ENCODE results near the gene AFDN.

The AFDN gene

DNA sequence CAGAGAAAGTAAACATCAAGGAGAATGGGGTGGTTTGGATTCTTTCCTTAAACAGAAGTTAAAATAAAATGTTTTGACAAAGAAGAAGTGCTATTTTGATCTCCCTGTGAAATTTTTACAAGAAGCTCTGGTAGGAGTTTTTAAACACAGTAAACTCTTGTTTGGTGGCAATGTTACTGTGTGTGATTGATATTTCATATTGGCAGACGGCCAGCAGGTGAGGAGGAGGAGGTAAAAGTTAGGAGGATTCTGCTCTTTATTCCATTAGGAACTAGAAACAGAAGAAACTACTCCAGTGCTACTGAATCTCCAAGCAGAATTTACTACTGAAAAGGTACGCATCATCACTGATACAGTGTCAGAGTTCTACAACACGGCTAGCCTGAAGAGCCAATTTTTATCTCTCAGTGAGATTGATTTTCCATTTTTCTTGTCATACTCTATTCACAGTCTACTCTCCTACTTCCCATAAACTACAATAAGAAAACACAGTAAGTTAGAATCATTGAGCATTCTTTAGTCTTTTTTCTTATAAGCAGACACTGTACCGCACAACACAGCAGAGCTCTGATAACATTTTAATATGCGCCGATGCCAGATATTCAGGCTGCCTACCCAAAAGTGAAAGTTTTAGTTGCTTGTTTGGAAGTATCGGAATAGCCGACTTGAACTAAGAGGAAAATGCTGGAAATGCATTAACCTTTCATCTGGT is 21.2 kb upstream of the AFDN start:
- no peak overlapping the region for H3K9ac ChIP-seq (ENCODE audit: low read depth, low read length, poor library complexity, severe bottlenecking)
- H3K4me1 ChIP-seq (ENCODE audit: insufficient read depth, low read length, poor library complexity, severe bottlenecking) = no peaks in the 10 kb centered on the region
- no peaks in the 10 kb centered on the region for H3K27me3 ChIP-seq (ENCODE audit: insufficient read depth, low read length, poor library complexity, severe bottlenecking)
- no peaks in the 10 kb centered on the region for H4K20me1 ChIP-seq (ENCODE audit: insufficient read depth, low read length, poor library complexity, severe bottlenecking)
- no peaks in the 10 kb centered on the region; the same call in 1 of the 2 replicates for H3K9me3 ChIP-seq (ENCODE audit: insufficient read depth, low read depth, low read length)
- no peaks in the 10 kb centered on the region for H3K79me2 ChIP-seq (ENCODE audit: insufficient read depth, low read length)
- H3K9me2 ChIP-seq (replicated peaks; ENCODE audit: low read depth, low read length) = no peaks in the 10 kb centered on the region
- no peak overlapping the region for H3K4me3 ChIP-seq (ENCODE audit: low read length, poor library complexity, severe bottlenecking)
- H3F3A ChIP-seq (ENCODE audit: low read depth) = no peaks in the 10 kb centered on the region
- no peak overlapping the region for H3K4me2 ChIP-seq (ENCODE audit: low read depth, low read length, poor library complexity, severe bottlenecking)
- TF ChIP-seq EZH2phosphoT487 (IDR thresholded peaks at IDR 0.05; ENCODE audit: borderline replicate concordance) = no peak
- H3K36me3 ChIP-seq (ENCODE audit: insufficient read depth, low read length) = no peaks in the 10 kb centered on the region
- H2AFZ ChIP-seq (ENCODE audit: low read length) = no peak overlapping the region

DNA sequence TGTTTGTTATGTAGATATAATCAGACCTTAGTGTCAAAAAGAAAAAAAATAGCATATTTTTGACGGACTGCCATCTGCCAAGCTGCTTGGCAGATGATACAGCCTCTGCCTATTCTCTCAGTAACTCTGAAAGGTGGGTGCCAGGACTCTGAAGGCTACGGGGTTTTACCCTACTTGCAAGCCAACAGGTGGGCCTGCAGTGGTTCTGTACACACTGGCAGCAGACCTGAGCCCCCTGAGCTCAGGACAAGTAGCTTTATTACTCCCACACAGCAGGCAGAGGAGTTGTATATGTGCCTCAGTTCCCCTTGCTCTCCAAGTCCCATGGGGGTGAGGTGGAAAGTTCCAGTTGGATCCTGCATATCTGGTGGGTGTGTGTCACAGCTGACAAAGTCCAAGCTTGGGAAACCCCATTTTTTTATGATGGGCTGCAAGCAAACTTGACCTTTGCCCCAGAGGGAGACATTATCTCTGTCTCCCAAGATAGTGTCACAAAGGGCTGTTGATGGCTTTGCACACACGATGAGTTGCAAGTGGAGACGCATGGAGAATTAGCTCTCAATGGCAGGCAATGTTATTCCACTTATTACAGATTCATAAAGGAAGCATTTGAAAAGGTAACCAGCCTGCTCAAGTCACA is 20.5 kb upstream of the AFDN start:
- H3K4me1 ChIP-seq (ENCODE audit: insufficient read depth, low read length, poor library complexity, severe bottlenecking) = no peaks in the 10 kb centered on the region
- H4K20me1 ChIP-seq (ENCODE audit: insufficient read depth, low read length, poor library complexity, severe bottlenecking) = no peaks in the 10 kb centered on the region
- no peak overlapping the region for H3K4me3 ChIP-seq (ENCODE audit: low read length, poor library complexity, severe bottlenecking)
- no peaks in the 10 kb centered on the region for H3K79me2 ChIP-seq (ENCODE audit: insufficient read depth, low read length)
- H3K27me3 ChIP-seq (ENCODE audit: insufficient read depth, low read length, poor library complexity, severe bottlenecking) = no peaks in the 10 kb centered on the region
- no peak overlapping the region for H3K4me2 ChIP-seq (ENCODE audit: low read depth, low read length, poor library complexity, severe bottlenecking)
- no peaks in the 10 kb centered on the region for H3K36me3 ChIP-seq (ENCODE audit: insufficient read depth, low read length)
- no peak overlapping the region for H2AFZ ChIP-seq (ENCODE audit: low read length)
- H3K9me2 ChIP-seq (replicated peaks; ENCODE audit: low read depth, low read length) = no peaks in the 10 kb centered on the region
- TF ChIP-seq, protein P1, sequence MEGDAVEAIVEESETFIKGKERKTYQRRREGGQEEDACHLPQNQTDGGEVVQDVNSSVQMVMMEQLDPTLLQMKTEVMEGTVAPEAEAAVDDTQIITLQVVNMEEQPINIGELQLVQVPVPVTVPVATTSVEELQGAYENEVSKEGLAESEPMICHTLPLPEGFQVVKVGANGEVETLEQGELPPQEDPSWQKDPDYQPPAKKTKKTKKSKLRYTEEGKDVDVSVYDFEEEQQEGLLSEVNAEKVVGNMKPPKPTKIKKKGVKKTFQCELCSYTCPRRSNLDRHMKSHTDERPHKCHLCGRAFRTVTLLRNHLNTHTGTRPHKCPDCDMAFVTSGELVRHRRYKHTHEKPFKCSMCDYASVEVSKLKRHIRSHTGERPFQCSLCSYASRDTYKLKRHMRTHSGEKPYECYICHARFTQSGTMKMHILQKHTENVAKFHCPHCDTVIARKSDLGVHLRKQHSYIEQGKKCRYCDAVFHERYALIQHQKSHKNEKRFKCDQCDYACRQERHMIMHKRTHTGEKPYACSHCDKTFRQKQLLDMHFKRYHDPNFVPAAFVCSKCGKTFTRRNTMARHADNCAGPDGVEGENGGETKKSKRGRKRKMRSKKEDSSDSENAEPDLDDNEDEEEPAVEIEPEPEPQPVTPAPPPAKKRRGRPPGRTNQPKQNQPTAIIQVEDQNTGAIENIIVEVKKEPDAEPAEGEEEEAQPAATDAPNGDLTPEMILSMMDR (conservative IDR thresholded peaks at IDR 0.05; ENCODE audit: low read length) = no peak
- no peak for TF ChIP-seq EZH2phosphoT487 (IDR thresholded peaks at IDR 0.05; ENCODE audit: borderline replicate concordance)
- no peak overlapping the region for H3K9ac ChIP-seq (ENCODE audit: low read depth, low read length, poor library complexity, severe bottlenecking)
- H3F3A ChIP-seq (ENCODE audit: low read depth) = no peaks in the 10 kb centered on the region
- H3K9me3 ChIP-seq (ENCODE audit: insufficient read depth, low read depth, low read length) = no peaks in the 10 kb centered on the region; the same call in 1 of the 2 replicates

DNA sequence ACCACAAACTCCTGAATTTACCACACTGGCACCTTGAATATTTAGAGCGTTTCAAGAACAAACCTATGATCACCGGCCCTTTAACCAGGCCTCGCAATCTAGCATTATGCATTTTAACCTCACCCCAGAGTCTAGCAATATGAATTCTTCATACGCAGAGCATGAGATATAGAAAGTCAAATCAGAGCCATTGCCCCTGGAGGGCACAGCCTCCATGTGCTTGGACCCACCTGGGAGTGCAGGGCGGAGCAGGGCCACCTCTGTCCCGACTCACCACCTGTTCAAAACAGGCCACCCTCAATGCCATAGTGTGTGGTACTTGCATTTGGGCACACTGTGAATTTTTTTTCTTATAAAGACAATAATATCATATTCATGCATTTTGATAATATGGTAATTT is 19.5 kb upstream of the AFDN start:
- Histone ChIP-seq H3K4me2 (ENCODE audit: low read depth, low read length, poor library complexity, severe bottlenecking) (no peak overlapping the region), H3K4me1 (ENCODE audit: insufficient read depth, low read length, poor library complexity, severe bottlenecking) (no peaks in the 10 kb centered on the region)

More for the DNA sequence above, 19.5 kb upstream of the AFDN start:
- Histone ChIP-seq H3F3A (ENCODE audit: low read depth) (no peaks in the 10 kb centered on the region), H3K27me3 (ENCODE audit: insufficient read depth, low read length, poor library complexity, severe bottlenecking) (no peaks in the 10 kb centered on the region), H3K79me2 (ENCODE audit: insufficient read depth, low read length) (no peaks in the 10 kb centered on the region), H3K36me3 (ENCODE audit: insufficient read depth, low read length) (no peaks in the 10 kb centered on the region), H3K9me2 (replicated peaks; ENCODE audit: low read depth, low read length) (no peaks in the 10 kb centered on the region), H3K9me3 (ENCODE audit: insufficient read depth, low read depth, low read length) (no peaks in the 10 kb centered on the region; the same call in 1 of the 2 replicates), H4K20me1 (ENCODE audit: insufficient read depth, low read length, poor library complexity, severe bottlenecking) (no peaks in the 10 kb centered on the region), H3K9ac (ENCODE audit: low read depth, low read length, poor library complexity, severe bottlenecking) (no peak overlapping the region), H3K4me3 (ENCODE audit: low read length, poor library complexity, severe bottlenecking) (no peak overlapping the region), H2AFZ (ENCODE audit: low read length) (no peak overlapping the region)
- no peak for TF ChIP-seq EZH2phosphoT487 (IDR thresholded peaks at IDR 0.05; ENCODE audit: borderline replicate concordance)
- TF ChIP-seq, protein P1 (conservative IDR thresholded peaks at IDR 0.05; ENCODE audit: low read length) = no peak
